Activated T-helper 2 cell treated with anti-CD3 and anti-CD28 coated beads, Interferon-gamma antibody, Interleukin-2, Interleukin-4, amounts not matched to agents 10 μg/mL and 5 μg/mL and 100 μg/mL, durations not matched to agents 14 hours and 24 hours and 36 hours (primary cell): ENCODE data around the gene BBS12. TPM values are rescaled to one million over a fixed set of nuclear protein-coding genes. Genes with fewer than 3 reads are reported as not detected.
A peak's percentile ranks its signal among the peaks of the same experiment; 100 is the strongest.

Experiments
- DNase-seq: peaks from one replicate; pipeline ENCODE4 v3.0.0; 2021; ENCODE audit warnings: low spot score
- H3K27ac Mint-ChIP-seq: one replicate; pipeline ENCODE4 v1.8.0; 2021; ENCODE audit warnings: mixed read lengths
- H3K27me3 Mint-ChIP-seq: one replicate; pipeline ENCODE4 v1.8.0; 2021; ENCODE audit warnings: low read depth, mixed read lengths
- H3K36me3 Mint-ChIP-seq: one replicate; pipeline ENCODE4 v1.8.0; 2021; ENCODE audit warnings: low read depth, mixed read lengths
- H3K4me1 Mint-ChIP-seq: one replicate; pipeline ENCODE4 v1.8.0; 2021; ENCODE audit warnings: low read depth, mixed read lengths
- H3K4me3 Mint-ChIP-seq: one replicate; pipeline ENCODE4 v1.8.0; 2021; ENCODE audit warnings: low read depth, mild to moderate bottlenecking, moderate library complexity, mixed read lengths
- H3K9me3 Mint-ChIP-seq: one replicate; pipeline ENCODE4 v1.8.0; 2021; ENCODE audit warnings: mixed read lengths
- intact Hi-C: fragments of 100-400 bp; cut with micrococcal nuclease; formaldehyde crosslinking; loops from one replicate; pipeline ENCODE4 v1.15.1; 2023
- total RNA-seq: library from RNA; stranded (reverse); gene quantifications from 2 replicates; pipeline ENCODE4 v1.2.3, GENCODE V29; 2022

The BBS12 gene
- total RNA-seq, 1 donor from 2014 or later = 3.7 TPM

DNA sequence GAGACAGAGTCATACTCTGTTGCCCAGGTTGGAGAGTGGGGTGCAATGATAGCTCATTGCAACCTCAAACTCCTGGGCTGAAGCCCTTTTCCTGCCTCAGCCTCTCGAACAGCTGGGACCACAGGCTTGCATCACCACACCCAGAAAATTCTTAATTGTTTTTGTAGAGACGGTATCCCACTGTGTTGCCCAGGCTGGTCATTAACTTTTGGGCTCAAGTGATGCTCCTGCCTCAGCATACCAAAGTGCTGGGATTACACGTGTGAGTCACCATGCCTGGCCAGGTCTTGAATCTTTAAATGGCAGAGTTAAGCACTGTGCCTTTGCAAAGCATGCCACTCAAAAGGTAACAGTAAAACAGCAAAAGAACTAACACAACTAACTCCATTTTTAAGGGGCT is 28.6 kb upstream of the BBS12 start:
- no peaks in the 10 kb centered on the region for H3K27me3 Mint-ChIP-seq
- H3K36me3 Mint-ChIP-seq = peaks cover 33% of the 10 kb centered on the region
- no peak overlapping the region for H3K4me3 Mint-ChIP-seq
- intact Hi-C loops = loop anchor here (5.0 kb wide), 1 partner anchor 1567 kb away; no protein-coding TSS in a partner anchor
- H3K9me3 Mint-ChIP-seq = peaks cover 7% of the 10 kb centered on the region
- H3K4me1 Mint-ChIP-seq = peaks cover 65% of the 10 kb centered on the region
- DNase-seq = no peak
- H3K27ac Mint-ChIP-seq = peak overlapping the region; percentile 66

DNA sequence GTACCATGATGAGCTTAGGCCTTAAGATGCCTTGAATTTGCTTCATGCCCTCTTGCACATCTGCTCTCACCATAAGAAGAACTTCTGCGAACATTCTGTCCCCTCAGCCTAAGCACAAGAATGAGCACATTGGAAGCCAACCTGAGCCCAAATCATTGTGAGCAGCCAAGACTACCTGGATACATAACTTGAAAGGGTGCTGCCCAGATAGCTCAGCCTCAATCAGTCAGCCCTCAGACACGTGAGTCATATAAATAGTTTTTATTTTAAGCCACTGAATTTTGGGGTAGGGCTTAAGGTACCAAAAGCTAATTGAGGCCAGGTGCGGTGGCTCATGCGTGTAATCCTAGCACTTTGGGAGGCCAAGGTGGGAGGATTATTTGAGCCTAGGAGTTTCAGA is 27.5 kb upstream of the BBS12 start:
- Mint-ChIP-seq H3K4me3 (peak overlapping the region; percentile 49), H3K4me1 (peaks cover 65% of the 10 kb centered on the region), H3K27ac (peak overlapping the region; percentile 89), H3K27me3 (no peaks in the 10 kb centered on the region), H3K9me3 (peaks cover 7% of the 10 kb centered on the region), H3K36me3 (peaks cover 33% of the 10 kb centered on the region)
- no peak for DNase-seq
- intact Hi-C loops = loop anchor here (1.0 kb wide), 1 partner anchor 41 kb away; no protein-coding TSS in a partner anchor

DNA sequence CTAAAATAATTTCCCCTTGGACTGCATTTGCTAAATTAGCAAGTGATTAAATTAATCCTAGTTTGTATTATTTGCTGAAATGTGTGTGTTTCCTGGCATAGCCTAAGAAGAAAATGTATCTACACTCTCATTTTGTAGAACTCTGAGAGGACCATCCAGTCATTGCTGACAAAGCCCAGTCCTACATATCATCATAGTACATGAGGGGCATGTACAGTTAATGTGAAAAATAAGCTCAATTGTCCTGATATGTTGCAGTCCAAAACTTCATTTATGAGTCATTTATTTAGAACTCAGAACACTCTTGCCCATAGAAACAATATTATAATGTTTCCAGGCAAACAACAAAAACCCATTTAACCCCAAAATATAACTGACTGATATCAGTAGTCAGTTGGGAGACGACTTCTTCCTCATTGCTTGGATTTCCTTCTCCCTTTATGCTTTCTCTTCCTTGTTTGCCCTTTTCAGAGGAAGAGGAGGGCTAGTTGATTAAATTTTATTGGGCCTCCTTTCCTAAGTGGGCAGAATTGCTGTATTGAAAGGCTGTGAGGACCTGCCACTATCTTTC is 26.9 kb upstream of the BBS12 start:
- no peaks in the 10 kb centered on the region for H3K27me3 Mint-ChIP-seq
- intact Hi-C loops = loop anchor here (1.0 kb wide), 1 partner anchor 41 kb away; no protein-coding TSS in a partner anchor
- H3K4me1 Mint-ChIP-seq = peaks cover 63% of the 10 kb centered on the region
- H3K27ac Mint-ChIP-seq = peak overlapping the region; percentile 89
- peak overlapping the region; percentile 69 for H3K4me3 Mint-ChIP-seq
- DNase-seq = no peak
- H3K9me3 Mint-ChIP-seq = peaks cover 7% of the 10 kb centered on the region
- peaks cover 33% of the 10 kb centered on the region for H3K36me3 Mint-ChIP-seq

DNA sequence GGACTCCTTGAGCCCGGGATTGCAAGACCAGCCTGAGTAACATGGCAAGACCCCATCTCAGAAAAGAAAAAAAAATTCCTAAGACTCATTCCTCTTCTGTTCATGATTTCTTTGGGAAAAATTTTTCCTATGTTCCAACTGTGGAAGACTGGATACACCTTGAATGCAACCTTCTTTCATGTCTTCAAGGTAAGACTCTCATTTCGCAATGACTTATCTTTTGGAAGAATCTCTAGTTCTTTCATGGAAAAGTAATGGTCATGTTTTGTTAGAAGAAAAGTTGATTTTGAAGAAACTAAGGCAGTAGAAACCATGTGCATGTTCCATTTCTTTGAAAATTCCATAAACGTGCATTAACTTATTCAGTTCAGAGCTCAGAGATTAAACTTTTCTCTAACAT is 26.0 kb upstream of the BBS12 start:
- peaks cover 7% of the 10 kb centered on the region for H3K9me3 Mint-ChIP-seq

DNA sequence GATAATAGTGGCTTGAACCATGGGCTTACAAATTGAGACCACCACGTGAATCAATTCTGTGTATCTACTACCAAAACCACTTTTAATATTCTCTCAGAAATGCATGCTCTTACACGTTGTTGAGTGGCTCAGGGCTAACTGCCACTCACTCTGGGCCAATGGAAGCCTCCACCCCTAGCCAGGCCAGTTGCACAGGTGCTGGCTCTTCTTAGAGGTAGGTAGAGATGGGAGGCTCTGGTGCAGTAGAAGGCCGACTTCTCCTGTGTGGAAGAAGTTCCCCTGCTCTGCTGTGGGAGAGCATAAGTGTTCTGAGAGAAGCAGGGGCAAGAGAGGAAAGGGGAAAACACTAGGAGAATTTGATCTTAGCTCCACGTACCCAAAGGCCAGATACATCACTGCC is 25.0 kb upstream of the BBS12 start:
- Mint-ChIP-seq H3K9me3 (peaks cover 7% of the 10 kb centered on the region), H3K27me3 (no peaks in the 10 kb centered on the region), H3K4me3 (peak overlapping the region; percentile 71), H3K4me1 (peaks cover 63% of the 10 kb centered on the region), H3K36me3 (peaks cover 34% of the 10 kb centered on the region), H3K27ac (peak overlapping the region; percentile 84)
- intact Hi-C loops = no loop called here
- no peak for DNase-seq

More for the DNA sequence above, 26.0 kb upstream of the BBS12 start:
- peaks cover 36% of the 10 kb centered on the region for H3K36me3 Mint-ChIP-seq
- peaks cover 63% of the 10 kb centered on the region for H3K4me1 Mint-ChIP-seq
- no peak for DNase-seq
- peak overlapping the region; percentile 89 for H3K27ac Mint-ChIP-seq
- H3K4me3 Mint-ChIP-seq = peak overlapping the region; percentile 69
- H3K27me3 Mint-ChIP-seq = no peaks in the 10 kb centered on the region
- intact Hi-C loops = no loop called here

DNA sequence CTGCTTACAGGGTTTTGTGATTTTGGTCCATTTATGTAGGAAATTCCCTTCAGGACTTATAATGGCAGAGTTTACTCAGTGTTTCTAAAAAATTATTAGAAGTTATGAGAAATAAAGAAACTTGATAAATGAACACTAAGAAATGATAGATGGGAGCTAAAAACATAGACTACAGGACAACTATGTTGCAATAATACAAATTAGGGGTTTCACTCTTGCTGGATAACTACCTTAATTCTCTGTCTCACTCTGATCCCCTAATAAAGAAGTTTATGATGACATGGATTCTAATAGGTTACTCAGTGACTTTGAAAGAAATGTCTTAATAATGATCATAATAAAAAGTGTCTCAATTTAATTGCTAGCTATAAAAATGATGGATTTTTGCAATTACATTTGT is 23.3 kb upstream of the BBS12 start:
- Mint-ChIP-seq H3K27me3 (no peaks in the 10 kb centered on the region), H3K4me3 (peak overlapping the region; percentile 47), H3K4me1 (peaks cover 70% of the 10 kb centered on the region), H3K27ac (peak overlapping the region; percentile 93), H3K36me3 (peaks cover 38% of the 10 kb centered on the region), H3K9me3 (peaks cover 7% of the 10 kb centered on the region)
- intact Hi-C loops = no loop called here
- DNase-seq = no peak

DNA sequence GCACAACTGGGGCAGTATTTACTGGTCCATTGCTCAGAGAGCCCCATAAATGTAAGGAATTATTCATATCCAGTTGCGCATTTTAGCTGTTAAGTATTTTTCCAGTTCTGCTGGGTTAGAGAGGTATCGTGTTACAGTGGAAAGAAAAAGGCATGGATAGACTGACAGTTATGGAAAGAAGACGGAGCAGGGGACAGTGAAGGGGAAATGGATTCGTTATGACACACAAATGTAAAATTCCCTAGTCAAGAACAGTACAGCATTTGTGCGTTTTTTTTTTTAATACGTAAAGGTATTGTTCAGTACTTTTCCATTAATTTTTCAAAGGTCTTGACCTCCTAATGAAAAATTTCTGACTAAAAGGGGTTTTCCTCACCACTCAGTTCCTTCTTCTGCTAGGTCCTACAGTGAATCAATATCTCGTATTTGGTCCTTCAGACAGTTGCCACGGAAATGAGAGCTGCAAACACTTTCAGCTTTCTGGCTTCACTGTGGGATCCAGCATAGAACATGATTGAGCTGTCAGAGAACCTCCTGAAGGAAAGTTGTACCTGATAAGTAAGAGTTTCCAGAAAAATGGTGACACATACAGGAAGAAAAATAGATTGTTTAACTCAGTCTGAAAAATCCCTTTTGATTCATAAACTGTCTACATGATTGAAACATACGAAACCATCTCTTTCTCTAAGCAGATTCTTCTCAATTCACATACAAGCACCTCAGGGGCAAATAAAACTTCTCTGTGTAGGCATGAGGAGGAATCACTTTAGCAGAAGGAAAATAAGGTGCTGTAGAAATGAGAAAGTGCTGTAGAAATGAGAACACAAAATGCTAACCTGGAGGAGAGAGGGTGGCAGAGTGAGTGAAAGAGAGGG is 21.8 kb upstream of the BBS12 start:
- H3K4me1 Mint-ChIP-seq = peaks cover 69% of the 10 kb centered on the region
- peaks cover 27% of the 10 kb centered on the region for H3K36me3 Mint-ChIP-seq
- peak overlapping the region; percentile 62 for H3K4me3 Mint-ChIP-seq
- no peaks in the 10 kb centered on the region for H3K27me3 Mint-ChIP-seq
- intact Hi-C loops = loop anchor here (1.0 to 10.0 kb wide), 10 partner anchors 9 to 756 kb away; partner anchors contain the start of genes BBS12, BLTP1, IL2 and TRPC3
- DNase-seq = no peak
- H3K9me3 Mint-ChIP-seq = no peaks in the 10 kb centered on the region
- peak overlapping the region; percentile 93 for H3K27ac Mint-ChIP-seq

DNA sequence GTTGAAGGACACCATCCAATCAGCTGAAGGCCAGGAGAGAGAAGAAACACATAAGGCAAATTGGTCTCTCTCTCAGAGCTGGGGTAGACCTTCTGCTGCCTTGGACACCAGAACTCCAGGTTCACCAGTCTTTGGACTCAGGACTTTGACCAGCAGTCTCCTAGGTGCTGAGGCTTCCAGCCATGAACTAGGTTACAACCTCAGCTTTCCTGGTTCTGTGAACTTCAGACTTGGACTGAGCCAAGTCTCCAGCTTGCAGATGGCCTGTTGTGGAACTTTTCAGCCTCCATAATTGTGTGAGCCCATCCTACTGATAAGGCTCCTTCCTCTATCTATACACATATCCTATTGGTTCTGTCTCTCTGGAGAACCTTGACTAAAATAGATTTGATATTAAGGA is 20.6 kb upstream of the BBS12 start:
- peaks cover 23% of the 10 kb centered on the region for H3K36me3 Mint-ChIP-seq
- no peak overlapping the region for H3K4me3 Mint-ChIP-seq
- no peaks in the 10 kb centered on the region for H3K9me3 Mint-ChIP-seq
- intact Hi-C loops = loop anchor here (1.0 to 10.0 kb wide), 7 partner anchors 21 to 757 kb away; partner anchors contain the start of genes BBS12, BLTP1, IL2 and TRPC3
- H3K27me3 Mint-ChIP-seq = no peaks in the 10 kb centered on the region
- no peak for DNase-seq
- H3K4me1 Mint-ChIP-seq = peaks cover 67% of the 10 kb centered on the region
- peak overlapping the region; percentile 93 for H3K27ac Mint-ChIP-seq

DNA sequence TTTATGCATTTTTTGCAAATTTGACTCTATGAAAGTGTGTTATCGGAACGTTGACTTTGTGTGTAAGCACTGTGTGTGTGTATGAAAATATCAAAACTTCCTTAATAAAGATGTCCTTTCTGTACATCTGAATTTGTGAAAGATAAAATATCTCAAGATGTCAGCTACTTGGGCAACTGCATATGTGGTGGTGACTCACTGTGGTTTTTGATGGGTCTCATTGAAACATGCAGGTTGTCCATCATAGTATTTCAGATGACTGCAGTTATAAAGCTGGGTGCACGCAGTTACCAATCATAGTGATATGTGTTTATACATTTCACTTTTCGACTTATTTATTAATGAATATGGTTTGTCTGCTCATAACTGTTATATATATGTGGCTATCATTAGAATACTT is 19.7 kb upstream of the BBS12 start:
- DNase-seq = no peak
- Mint-ChIP-seq H3K9me3 (no peaks in the 10 kb centered on the region), H3K27me3 (no peaks in the 10 kb centered on the region), H3K4me1 (peaks cover 65% of the 10 kb centered on the region), H3K36me3 (peaks cover 18% of the 10 kb centered on the region), H3K4me3 (peak overlapping the region; percentile 43), H3K27ac (peak overlapping the region; percentile 93)
- intact Hi-C loops = loop anchor here (5.0 to 10.0 kb wide), 5 partner anchors 100 to 758 kb away; partner anchors contain the start of genes BLTP1, IL2 and TRPC3

DNA sequence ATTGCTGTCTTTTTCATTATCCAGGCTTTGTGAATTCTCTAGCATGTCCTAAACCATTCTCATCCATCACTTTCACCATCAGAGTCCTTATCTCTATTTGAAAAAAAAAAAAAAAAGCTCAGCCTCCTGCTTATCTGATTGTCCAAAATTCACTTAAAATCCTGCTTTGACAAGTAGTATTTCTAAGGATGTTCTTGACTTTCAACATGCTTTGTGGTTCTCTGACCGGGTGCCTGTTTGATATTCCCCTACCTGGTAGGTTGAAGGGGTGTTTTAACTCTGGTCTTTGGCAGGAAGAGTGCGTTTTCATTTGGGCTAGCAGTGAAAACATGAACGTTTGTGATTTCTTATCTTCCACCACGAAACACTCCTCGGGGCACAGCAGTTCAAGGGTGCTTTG is 17.3 kb upstream of the BBS12 start:
- Mint-ChIP-seq H3K36me3 (peaks cover 13% of the 10 kb centered on the region), H3K27ac (peak overlapping the region; percentile 80), H3K4me3 (peak overlapping the region; percentile 38), H3K4me1 (peaks cover 57% of the 10 kb centered on the region), H3K27me3 (no peaks in the 10 kb centered on the region), H3K9me3 (no peaks in the 10 kb centered on the region)
- DNase-seq = no peak
- intact Hi-C loops = loop anchor here (1.0 to 10.0 kb wide), 4 partner anchors 14 to 760 kb away; partner anchors contain the start of genes BLTP1 and TRPC3

DNA sequence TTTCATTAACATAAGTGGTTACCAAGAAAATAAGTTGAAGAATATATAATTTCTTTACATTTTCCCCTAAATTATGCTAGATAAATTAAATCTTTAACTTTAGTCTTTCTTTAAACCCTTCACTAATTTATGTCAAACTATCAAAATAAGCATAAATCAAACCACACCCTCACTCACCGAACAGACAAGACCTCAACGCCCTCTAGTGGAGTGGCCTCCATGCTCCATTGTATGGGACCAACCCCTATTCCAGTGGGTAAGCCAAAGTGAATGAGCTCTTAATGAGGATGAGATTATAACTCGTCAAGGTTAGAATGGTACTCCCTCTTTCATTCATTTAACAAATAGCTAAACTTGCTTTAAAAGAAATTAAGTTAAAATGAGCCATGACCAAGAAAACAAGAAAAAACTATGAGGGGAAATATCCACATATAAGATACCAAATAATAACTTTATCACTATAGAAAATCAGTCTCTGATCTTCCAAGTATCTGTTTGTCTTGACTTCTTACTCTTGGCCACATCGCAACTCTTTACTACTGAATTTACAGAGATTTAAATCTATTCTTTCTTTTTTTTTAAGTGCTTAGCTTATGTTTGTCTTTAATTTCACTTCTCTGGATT is 15.6 kb upstream of the BBS12 start:
- Mint-ChIP-seq H3K27me3 (no peaks in the 10 kb centered on the region), H3K36me3 (peaks cover 10% of the 10 kb centered on the region), H3K9me3 (no peaks in the 10 kb centered on the region), H3K27ac (peak overlapping the region; percentile 40), H3K4me3 (no peak overlapping the region), H3K4me1 (peaks cover 46% of the 10 kb centered on the region)
- peak; percentile 59 for DNase-seq
- intact Hi-C loops = loop anchor here (1.0 to 10.0 kb wide), 6 partner anchors 100 to 817 kb away; partner anchors contain the start of genes BLTP1 and TRPC3

DNA sequence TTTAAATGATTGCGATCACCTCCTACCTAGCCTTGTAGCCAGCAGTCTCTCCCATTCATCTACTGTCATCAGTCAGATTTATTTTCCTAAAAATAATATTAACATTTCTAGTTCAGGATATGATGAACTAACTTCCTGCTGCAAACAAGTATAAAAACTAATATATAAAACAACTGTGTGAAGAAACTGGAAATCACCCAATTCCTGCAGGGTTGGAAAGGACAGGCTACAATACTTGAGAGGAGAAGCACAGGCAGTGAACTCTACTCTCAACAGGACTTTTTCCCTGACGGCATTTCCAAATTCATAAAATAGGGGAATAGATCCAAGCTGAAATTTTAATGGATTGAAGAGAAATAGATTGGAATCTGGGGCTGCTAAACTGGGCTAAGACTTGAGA is 14.2 kb upstream of the BBS12 start:
- H3K27ac Mint-ChIP-seq = no peak overlapping the region
- no peaks in the 10 kb centered on the region for H3K27me3 Mint-ChIP-seq
- H3K36me3 Mint-ChIP-seq = peaks cover 5% of the 10 kb centered on the region
- intact Hi-C loops = loop anchor here (5.0 to 10.0 kb wide), 3 partner anchors 101 to 763 kb away; partner anchors contain the start of genes BLTP1 and TRPC3
- H3K4me3 Mint-ChIP-seq = no peak overlapping the region
- H3K4me1 Mint-ChIP-seq = peaks cover 34% of the 10 kb centered on the region
- DNase-seq = no peak
- H3K9me3 Mint-ChIP-seq = no peaks in the 10 kb centered on the region
